Activated T-cell treated with anti-CD3 and anti-CD28 coated beads for 24 hours (primary cell): ENCODE results near the gene PPP1R16B.
A peak's percentile ranks its signal among the peaks of the same experiment; 100 is the strongest.

Experiments used
- DNase-seq: peaks from one replicate; pipeline ENCODE4 v3.0.0-alpha.2; 2020; ENCODE audit warnings: low read depth

Gene PPP1R16B

DNA sequence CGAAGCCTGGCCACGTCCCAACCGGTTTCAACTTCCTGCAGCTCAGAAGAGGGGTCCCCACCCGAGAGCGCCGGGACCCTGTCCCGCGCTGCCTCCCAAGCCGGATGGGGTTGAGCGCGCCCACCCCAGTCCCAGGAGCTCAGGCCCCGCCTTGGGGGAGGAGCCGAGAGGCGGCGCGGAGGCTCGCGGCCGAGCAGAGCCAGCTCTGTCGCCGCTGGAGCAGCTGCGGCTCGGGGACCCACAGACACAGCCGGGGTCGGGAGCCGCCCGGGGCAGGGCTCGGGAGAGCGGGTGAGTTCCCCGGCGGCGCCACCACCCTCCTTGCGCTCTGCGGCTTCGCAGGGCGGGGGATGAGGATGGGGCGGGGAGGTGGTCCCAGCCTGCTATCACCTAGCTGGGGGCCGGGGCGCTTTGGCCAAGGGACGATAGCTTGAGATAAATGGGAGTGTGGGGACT lies at the start of gene PPP1R16B:
Gene PPP1R16B, plus strand, starts transcription at position 196 of the 456 bp plus-strand sequence. CDS start 30,229 bp downstream, outside the sequence.
- peak; percentile 73 for DNase-seq

DNA sequence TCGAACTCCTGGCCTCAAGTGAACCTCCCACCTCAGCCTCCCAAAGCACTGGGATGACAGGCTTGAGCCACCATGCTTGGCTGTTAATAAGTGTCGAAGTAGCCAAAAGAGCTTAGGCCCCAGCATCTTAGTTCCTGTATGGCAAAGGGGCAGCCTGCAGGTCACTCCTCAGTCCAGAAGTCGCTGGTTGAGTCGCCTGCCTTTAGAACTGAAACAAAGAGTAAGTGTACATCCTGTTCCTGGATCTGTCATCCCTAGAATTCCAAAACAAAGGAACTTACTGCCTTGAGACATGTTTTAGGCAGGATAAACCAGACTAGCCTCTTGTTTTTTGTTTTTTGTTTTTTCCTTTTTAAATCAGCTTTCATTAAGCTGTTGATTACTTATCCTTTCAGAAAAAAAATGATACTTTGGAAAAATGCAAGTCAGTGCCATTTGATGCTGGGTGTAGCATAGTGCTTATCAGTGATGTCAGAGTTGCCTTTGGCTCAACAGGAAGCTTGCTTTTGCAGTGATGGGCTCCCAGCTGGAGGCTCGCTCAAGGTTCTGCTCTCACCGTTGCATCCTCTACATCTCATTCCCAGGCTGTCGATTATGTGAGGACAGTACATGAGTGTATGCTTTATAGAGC lies 48.2 kb upstream of the PPP1R16B start:
- DNase-seq: no peak

DNA sequence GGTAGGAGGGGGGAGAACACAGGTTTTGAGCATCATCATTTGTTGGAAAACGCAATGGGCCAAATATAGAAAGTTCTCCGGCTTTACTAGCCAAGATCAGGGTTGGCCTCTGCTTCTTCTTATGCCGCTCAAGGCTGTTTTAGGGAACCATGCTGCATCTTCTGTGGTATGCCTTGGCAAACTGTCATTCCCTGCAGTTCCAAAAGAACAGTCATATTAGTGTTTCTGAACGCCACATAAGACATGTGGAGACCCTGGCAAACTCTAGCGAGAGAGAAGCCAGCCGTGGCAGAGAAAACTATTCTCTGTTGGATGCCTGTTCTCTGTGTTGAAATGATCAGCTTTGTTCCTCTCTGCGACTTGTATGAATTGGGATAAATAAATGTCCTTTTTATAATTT lies 46.4 kb upstream of the PPP1R16B start:
- DNase-seq: no peak

DNA sequence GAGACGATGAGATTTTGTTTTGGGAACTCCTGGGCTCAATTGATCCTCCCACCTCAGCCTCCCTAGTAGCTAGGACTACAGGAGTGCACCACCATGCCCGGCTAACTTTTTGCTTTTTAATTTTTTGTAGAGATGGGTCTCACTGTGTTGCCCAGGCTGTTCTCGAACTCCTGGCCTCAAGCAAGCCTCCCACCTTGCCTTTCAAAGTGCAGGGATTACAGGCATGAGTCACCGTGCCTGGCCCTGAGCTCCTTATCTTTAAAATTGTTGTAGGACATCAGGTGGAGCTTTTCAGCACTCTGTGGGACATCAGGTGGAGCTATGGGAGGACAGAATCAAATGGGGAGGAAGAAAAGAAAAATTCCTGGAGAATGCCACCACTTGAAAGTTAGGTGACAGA lies 44.5 kb upstream of the PPP1R16B start:
- DNase-seq: no peak

DNA sequence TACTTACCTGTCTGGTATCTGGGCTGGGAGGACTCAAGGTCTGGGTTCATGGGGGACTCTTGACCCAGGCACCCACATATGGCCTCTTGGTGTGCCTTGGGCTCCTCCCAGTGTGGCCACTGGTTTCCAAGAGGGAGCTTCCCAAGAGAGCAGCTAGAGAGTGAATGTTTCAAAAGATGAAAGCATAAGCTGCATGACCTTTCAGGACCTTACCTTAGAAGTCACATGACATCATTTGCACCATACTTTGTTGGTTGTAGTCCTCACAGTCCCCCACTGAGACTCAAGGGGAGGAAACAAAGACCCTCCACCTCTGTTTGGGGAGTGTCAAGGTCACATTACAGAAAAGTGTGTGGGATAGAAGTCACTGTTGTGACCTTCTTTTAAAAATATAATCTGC lies 43.3 kb upstream of the PPP1R16B start:
- DNase-seq: no peak

DNA sequence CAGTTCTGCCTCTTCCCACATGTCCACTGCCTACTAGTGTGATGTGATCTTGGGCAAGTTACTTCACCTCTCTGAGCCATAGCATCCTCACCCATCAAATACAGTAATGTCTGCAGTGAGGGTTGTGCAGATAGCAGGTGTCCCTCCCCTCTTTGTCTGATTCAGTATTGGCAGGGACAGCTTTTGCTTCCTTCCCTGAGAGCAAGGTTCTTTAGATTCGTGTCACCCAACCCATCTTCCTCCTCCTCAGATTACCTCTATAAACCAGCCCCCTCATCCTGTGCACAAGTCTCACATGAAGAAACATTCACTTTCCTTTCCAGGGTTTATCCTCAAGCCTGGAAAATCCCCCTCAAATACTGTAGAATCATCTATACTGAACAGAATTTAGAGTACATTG lies 41.9 kb upstream of the PPP1R16B start:
- no peak for DNase-seq

DNA sequence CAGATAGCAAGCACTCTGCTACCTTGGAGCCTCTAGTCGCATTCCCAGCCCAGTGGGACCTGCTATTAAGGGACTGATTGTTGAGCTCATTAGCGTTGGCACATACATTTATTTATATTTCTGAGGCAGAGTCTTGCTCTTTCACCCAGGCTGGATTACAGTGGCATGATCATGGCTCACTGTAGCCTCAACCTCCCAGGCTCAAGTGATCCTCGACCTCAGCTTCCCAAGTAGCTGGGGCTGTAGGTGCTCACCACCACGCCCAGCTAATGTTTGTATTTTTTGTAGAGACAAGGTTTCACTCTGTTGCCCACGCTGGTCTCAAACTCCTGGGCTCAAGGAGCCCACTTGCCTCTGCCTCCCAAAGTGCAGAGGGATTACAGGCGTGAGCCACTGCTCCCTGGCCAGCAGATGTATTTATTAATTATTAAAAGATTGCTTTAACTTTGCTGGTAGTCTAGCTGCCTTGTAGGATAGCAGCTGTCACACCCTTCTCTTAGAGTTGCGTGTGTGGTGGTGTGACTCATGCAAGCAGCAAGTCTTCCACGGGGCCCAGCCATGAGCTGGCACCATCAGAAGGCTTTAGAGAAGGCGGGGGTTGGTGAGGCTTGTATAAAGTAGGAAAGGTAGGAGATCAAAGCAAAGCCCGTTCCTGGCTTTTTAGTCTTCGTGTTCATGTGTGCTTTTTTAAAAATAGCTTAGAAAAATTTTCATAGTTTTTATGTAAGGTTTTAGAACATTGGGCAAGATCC lies 40.8 kb upstream of the PPP1R16B start:
- DNase-seq: peak; percentile 60

DNA sequence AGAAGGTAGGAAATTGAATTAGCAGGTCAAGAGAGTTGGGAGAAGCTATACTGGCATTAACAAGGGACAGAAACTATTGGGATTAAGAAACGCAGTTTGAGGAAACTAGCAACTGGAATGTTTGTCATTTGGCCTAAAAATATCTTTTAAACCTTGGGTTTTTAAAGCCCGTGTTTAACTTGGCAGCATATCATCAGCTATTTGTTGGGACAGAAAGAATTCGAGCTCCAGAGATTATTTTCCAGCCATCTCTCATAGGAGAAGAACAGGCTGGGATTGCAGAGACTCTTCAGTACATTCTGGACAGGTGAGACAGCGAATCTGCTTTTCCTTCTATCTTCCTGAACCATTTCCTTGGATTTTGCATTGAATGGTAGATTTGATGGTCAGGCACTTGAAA lies 39.4 kb upstream of the PPP1R16B start:
- no peak for DNase-seq

DNA sequence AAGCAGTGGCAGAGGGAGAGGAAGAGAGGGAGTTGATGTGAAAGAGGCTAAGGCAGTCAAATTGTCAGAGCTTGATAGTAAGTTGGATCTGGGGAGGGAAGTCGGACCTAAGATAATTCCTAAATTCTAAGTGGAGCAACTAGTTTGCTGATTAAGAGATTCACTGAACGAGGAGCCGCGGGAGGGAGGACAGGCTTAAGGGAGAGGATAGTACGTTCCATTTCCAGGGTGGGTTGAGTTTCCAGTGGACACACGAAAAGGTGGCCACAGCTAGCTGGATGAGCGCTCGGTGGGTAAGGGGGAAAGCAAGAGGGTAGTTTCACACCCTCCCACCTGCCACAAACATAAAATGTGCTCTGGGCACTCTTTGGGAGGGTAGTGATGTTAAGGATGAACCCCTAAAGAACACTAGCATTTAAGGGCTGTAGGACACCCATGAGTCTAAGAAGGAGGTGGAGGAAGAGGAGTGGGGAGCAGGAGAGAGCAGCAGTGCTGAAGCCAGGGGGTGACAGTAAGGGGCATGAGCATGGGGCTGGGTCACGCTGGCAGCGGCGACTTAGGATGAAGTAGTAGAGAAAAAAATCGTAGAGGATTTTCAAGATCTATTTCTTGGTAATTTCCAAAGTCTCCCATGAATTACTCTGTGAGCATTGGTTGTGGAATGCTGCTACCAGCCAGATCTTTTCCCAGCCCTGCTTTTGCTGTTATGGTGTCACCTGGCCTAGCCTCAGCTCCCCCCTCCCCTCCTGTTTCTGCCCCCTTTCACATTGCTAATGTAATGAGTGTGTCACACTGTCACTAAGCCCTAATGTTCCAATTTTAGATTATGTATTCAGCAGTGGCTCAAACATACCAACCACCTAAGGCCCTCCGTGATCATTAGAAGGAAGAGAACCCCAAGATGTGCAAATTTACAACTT lies 35.9 kb upstream of the PPP1R16B start:
- DNase-seq: no peak

DNA sequence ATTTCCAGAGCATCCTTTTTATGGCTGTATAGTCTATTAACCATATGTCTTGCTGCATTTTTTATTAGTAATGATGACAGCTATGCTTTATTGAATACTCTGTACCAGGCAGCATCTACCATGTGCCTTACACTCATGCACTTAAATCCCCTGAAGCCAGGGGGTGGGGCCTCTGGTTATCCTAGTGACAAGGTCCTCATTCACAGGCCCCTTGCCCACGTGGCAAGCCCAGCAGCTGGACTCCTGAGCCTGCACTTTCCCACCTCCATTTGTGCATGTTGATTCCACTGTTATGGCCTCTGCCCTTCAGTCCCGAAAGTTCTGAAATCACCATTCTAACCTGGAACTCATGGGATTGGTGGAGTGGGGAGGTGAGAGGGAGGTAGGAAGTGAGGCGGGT lies 35.0 kb upstream of the PPP1R16B start:
- no peak for DNase-seq

DNA sequence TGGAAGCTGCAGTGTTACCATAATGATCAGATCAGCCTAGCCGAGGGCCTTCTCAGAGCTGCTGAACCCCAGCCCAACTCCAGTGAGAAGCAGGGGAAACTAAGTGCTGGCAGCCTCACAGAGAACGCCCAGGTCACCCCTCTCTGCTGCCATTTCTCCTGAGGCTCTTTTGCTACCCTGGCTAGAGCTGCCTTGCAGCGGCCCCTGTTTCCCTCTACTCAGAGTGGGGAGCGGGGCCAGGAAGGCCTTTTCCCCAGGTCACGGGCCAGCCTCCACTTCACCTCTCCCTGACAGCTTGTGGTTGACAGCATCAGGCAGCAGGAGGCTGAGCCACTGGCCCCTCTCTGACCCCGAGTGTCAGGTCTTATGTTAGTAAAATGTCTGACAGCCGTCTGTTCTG lies 34.5 kb upstream of the PPP1R16B start:
- DNase-seq: no peak

DNA sequence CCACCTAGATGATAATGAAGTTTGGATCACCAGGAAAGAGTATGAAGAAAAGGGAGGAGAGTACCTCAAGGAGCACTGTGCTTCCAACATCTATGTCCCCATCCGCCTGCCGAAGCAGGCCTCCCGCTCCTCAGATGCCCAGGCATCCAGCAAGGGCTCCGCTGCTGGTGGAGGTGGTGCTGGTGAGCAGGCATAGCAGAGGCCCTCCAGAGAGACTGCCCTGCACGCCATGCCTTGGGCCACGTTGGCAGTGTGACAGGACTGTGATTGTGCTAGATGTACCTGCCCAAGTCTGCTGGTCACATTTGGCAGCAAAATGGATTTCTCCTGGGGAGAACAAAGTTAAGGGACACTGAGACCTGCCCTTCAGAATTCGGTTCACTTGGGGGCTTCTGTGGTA lies 33.9 kb upstream of the PPP1R16B start:
- no peak for DNase-seq

DNA sequence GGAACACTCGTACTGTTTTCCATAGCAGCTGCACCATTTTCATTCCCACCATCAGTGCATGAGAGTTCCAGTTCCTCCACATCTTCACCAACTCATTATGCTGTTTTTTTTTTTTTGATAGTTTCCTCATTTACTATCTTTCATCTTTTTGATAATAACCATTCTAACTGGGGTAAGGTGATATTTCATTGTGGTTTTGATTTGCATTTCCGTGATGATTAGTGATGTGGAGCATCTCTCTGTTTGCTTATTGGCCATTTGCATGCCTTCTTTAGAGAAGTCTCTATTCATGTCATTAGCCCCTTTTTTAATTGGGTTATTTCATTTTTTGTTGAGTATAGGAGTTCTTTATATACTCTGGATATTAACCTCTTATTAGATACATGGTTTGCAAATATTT lies 31.3 kb upstream of the PPP1R16B start:
- DNase-seq: no peak

DNA sequence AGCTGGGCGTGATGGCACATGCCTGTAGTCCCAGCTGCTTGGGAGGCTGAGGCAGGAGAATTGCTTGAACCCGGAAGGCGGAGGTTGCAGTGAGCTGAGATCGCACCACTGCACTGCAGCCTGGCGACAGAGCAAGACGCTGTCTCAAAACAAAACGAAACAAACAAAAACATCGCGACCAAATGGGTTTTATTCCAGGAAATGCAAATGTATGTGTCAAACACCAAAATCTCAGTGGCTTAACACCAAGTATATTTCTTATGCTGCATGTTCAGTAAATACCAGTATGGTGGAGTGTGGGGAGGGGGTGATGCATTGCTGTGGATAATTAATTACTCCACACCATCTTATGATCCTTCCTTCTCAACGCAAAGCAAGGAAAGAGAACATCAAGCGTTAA lies 29.1 kb upstream of the PPP1R16B start:
- DNase-seq: no peak

DNA sequence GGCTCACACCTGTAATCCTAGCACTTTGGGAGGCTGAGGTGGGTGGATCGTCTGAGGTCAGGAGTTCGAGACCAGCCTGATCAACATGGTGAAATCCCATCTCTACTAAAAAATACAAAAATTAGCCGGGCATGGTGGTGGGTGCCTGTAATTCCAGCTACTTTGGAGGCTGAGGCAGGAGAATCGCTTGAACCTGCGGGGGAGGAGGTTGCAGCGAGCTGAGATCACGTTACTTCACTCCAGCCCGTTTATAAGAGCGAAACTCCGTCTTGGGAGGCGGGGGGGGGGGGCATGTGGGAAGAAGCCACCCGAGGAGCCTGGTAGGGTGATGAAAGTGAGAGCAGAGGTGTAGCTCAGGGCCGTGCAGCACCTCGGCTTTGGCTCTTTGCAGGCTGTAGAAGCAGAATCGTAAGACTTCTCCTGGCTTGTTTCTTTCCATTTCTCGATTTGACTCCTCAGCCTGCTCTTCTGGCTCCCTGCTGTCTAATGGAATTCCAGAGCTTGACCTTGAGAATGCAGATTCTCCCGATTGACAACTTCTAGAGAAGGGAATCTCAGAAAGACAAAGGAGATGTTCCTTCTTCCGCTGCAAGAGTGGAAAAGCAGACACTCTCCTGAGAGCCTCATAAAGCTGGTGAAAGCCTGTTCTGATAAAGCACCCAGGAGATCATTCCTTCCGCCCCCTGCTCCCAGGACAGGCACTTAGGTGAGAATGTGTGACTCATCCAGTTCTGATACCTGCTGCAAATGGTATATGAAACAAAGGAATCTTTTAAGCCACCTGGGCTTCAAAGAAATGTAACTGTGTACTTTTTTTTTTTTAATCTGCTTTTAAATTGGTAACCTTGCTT lies 26.0 kb upstream of the PPP1R16B start:
- no peak for DNase-seq

DNA sequence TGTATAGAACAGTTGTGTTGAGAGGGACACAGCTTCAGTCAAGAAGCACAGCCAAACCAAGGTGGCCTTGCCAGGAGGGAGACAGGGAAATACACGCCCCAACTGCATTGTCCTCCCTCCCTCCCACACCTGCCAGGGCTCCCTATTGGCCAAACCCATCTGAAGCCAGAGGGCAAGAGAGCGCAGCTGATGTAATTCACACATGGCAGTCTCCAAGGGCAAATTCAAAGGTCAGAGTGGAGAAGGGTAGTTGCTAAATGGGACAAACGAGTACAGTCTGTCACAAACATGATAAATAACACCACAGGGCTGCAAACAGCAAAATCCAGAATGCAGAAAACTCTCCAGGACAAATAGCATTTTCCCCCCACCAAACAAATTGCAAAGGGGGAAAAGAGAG lies 23.2 kb upstream of the PPP1R16B start:
- no peak for DNase-seq

DNA sequence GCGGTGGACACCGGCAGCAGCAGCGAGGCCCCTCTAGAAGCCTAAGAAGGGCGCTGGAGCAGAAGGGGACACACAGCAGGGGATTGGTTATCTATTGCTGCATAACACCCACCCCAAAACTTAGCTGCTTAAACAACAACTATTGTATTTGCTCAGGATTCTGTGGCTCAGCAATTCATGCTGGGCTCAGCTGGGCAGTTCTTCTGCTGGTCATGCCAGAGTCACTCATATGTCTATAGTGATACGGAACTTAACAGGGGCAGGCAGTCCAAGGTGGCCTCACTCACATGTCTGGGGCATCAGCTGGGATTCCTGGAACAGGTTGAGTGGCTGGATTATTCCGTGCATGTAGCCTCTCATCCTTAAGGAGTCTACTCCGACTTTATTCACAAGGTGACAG lies 17.6 kb upstream of the PPP1R16B start:
- no peak for DNase-seq

DNA sequence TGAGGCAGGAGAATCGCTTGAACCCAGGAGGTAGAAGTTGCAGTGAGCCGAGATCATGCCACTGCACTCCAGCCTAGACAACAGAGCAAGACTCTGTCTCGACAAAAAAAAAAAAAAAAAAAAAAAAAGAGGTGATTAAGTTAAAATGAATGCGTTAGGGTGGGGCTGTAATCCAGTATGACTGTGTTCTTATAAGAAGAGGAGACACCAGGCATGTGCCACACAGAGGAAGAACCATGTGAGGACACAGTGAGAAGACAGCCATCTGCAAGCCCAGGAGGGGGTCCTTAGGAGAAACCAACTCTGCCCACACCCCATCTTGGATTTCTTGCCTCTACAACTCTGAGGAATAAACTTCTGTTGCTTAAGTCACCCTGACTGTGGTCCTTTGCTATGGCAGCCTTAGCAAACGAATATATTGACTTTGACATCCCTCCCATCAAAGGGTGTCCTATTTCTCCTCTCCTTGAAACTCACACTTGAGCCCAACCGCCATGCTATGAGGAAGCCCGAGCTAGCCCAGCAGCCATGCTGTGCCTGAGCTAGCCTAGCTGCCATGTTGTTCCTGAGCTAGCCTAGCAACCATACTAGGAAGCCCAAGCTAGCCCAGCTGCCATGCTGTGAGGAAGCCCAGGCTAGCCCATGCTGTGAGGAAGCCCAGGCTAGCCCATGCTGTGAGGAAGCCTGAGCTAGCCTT lies 15.8 kb upstream of the PPP1R16B start:
- no peak for DNase-seq

DNA sequence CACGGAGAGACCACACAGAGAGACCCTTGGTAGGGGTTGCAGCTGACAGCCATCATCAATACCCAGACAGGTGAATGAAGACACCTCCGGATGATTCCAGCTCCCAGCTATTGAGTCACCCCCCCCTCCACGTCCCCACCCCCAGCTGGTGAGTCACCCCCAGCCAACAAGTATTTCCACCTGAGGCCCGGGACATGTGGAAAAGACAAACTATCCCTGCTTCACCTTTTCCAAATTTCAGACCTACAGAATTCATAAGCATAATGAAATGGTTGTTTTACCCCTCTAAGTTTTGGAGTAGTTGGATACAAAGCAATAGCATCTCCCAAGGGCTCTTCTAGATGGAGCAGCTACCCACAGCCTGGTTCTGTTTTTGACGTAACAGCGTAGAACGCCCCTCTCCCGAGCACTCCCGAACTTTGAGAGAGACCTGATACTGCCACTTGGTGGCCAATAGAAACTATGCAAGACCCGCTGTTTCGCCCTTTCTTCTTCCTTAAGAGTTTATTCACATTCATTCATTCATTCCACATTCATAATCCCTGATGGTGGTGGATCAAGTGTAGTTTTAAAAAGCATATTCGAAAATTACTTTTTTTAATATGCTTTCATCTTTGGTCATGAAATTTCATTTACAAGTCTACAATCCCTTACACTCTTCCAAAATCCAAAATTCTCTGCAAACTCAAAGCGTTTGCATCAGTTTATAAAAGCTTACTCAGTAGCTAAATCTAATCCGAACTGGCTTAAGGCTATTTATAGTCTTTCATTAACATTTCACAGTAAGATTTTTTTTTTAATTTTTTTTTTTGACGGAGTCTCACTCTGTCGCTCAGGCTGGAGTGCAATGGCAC lies 15.1 kb upstream of the PPP1R16B start:
- no peak for DNase-seq

DNA sequence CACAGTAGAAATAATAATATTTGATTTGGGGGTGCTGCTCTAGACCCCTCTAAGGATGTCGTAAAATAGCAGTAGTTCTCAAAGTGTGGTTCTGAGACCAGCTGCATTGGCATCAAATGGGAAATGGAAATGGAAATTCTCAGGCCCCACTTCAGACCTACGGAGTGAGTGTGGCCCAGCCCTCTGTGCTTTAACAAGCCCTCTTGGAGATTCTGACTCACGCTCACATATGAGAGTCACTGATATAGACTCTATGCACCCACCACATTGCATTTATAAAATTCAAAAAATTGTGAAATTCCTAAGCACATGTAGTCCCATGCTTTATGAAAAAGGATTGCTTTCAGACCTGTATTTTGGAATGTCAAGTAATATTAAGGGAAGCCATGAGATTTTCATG lies 14.2 kb upstream of the PPP1R16B start:
- no peak for DNase-seq
